Measurements from ENCODE around the gene HARS2.
A peak's percentile ranks its signal among the peaks of the same experiment; 100 is the strongest.
"Not testable (repeated sequence)": the region's sequence is repeated elsewhere in the genome, so short reads cannot be mapped to it uniquely, and the experiment has no call there.

The HARS2 gene

GRCh38 chr5:140690941-140691924 lies at the start of gene HARS2, which contains the start of gene HARS1:
HARS2 (plus strand) TSS chr5:140691455; CDS start chr5:140691649, 194 bp downstream.
HARS1 (minus strand) TSS chr5:140691370; CDS start chr5:140691304, 66 bp downstream.
- peak; percentile 99 for DNase-seq

- DNase-seq: no peak
Measured at GRCh38 chr5:140641716-140642115, 49.5 kb upstream of the HARS2 start.

GRCh38 chr5:140642718-140643117 lies 48.5 kb upstream of the HARS2 start:
- no peak for DNase-seq

GRCh38 chr5:140647042-140647419 lies 44.2 kb upstream of the HARS2 start:
- peak; percentile 57 for DNase-seq

GRCh38 chr5:140658870-140659269 lies 32.4 kb upstream of the HARS2 start:
- DNase-seq: no peak

- not testable (repeated sequence) for DNase-seq
Measured at GRCh38 chr5:140660371-140660770, 30.9 kb upstream of the HARS2 start.

- no peak for DNase-seq
Measured at GRCh38 chr5:140664030-140664358, 27.3 kb upstream of the HARS2 start.

GRCh38 chr5:140664359-140665119 lies 26.7 kb upstream of the HARS2 start, which contains the start of gene WDR55:
WDR55 (plus strand) TSS chr5:140664904; CDS start chr5:140664913, 9 bp downstream.
- DNase-seq: peak; percentile 98

- DNase-seq: not testable (repeated sequence)
Measured at GRCh38 chr5:140671035-140671434, 20.2 kb upstream of the HARS2 start.

GRCh38 chr5:140671472-140672125 lies 19.7 kb upstream of the HARS2 start:
- no peak for DNase-seq

GRCh38 chr5:140672455-140673186 lies 18.6 kb upstream of the HARS2 start:
- peak; percentile 44 for DNase-seq

- no peak for DNase-seq
Measured at GRCh38 chr5:140673187-140673976, 17.9 kb upstream of the HARS2 start, which contains the start of gene DND1. DND1 (minus strand) TSS chr5:140673576; CDS start chr5:140673542, 34 bp downstream.

- DNase-seq: no peak
Measured at GRCh38 chr5:140674211-140674610, 17.0 kb upstream of the HARS2 start.

GRCh38 chr5:140674629-140675028 lies 16.6 kb upstream of the HARS2 start:
- no peak for DNase-seq

GRCh38 chr5:140677947-140678346 lies 13.3 kb upstream of the HARS2 start:
- DNase-seq: no peak

- DNase-seq: no peak
Measured at GRCh38 chr5:140678993-140679392, 12.3 kb upstream of the HARS2 start.

- DNase-seq: no peak
Measured at GRCh38 chr5:140690376-140690932, 801 bp upstream of the HARS2 start.

- no peak for DNase-seq
Measured at GRCh38 chr5:140694276-140694675, 3.0 kb downstream of the HARS2 start.

- DNase-seq: no peak
Measured at GRCh38 chr5:140696891-140697492, 5.7 kb downstream of the HARS2 start.

All from NCI-H69 (cell line).